ENCODE data around the gene ZDBF2.

Gene ZDBF2

GRCh38 chr2:206259376-206260187 lies 14.9 kb upstream of the ZDBF2 start:
- no peak for DNase-seq (ENCODE audit: low read depth)
- H3K4me3 ChIP-seq (ENCODE audit: low read length), result no peak overlapping the region

GRCh38 chr2:206260188-206261012 lies 14.1 kb upstream of the ZDBF2 start:
- peak; percentile 49 for DNase-seq (ENCODE audit: low read depth)

More at GRCh38 chr2:206259376-206260187, 14.9 kb upstream of the ZDBF2 start:
- no peak for TF ChIP-seq CTCF (IDR thresholded peaks at IDR 0.05; ENCODE audit: insufficient read depth, low read depth, low read length, missing control alignments)

DNA sequence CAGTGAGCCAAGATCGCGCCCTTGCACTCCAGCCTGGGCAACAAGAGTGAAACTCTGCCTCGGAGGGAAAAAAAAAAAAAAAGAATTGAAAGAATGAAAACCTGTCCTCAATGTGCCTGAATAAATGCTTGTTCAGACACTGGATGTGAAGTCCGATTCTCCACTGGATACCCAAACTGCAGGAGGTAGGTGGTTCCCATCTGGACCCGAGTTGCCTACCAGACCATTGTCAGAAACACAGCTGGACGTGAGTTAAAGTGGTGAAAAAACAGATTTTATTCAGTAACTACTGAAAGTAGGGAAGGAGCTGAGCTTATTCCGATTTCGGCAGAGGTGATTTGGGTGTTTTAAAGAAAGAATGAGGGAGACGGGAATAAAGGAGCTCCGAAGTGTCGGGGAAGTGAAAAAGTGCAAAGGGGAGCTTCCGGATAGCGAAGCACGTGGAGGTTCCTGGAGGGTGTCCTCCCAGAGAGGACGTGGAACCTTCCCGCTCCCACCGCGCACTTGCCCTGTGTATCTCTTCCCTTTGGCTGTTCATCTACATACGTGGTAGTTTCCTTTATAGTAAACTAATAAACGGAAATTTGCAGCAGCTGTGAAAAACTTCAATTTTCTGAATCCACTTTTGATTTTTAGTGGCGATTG lies 10.4 kb upstream of the ZDBF2 start:
- no peak for TF ChIP-seq CTCF (IDR thresholded peaks at IDR 0.05; ENCODE audit: insufficient read depth, low read depth, low read length, missing control alignments)
- H3K4me3 ChIP-seq (ENCODE audit: low read length), result no peak overlapping the region

More at GRCh38 chr2:206260188-206261012, 14.1 kb upstream of the ZDBF2 start:
- peak; percentile 66 for TF ChIP-seq CTCF (IDR thresholded peaks at IDR 0.05; ENCODE audit: insufficient read depth, low read depth, low read length, missing control alignments)
- H3K4me3 ChIP-seq (ENCODE audit: low read length), result no peak overlapping the region

GRCh38 chr2:206266130-206267125 lies 8.0 kb upstream of the ZDBF2 start:
- no peak for TF ChIP-seq CTCF (IDR thresholded peaks at IDR 0.05; ENCODE audit: insufficient read depth, low read depth, low read length, missing control alignments)
- H3K4me3 ChIP-seq (ENCODE audit: low read length), result no peak overlapping the region
- DNase-seq (ENCODE audit: low read depth), result no peak

More for the DNA sequence above, 10.4 kb upstream of the ZDBF2 start:
- DNase-seq (ENCODE audit: low read depth), result no peak

DNA sequence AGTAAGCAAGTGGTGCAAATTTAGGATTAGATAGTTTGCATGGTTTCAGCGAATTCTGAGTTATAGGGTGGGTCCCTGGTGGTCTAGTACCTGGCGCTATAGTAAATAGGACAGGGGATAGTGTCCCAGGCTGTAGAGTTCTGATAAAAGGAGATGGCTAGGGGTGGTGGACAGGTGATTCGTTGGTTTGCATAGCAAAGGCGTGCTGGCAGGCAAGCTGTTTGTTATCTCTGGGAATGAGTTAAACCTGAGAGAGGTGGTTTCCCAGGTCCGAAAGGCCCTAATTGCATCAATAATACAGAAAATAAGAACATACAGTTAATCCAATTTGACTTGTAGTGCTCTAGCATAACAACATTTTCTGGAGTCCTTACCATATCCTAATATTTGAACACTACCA lies 6.9 kb upstream of the ZDBF2 start:
- DNase-seq (ENCODE audit: low read depth), result no peak
- TF ChIP-seq CTCF (IDR thresholded peaks at IDR 0.05; ENCODE audit: insufficient read depth, low read depth, low read length, missing control alignments), result no peak

DNA sequence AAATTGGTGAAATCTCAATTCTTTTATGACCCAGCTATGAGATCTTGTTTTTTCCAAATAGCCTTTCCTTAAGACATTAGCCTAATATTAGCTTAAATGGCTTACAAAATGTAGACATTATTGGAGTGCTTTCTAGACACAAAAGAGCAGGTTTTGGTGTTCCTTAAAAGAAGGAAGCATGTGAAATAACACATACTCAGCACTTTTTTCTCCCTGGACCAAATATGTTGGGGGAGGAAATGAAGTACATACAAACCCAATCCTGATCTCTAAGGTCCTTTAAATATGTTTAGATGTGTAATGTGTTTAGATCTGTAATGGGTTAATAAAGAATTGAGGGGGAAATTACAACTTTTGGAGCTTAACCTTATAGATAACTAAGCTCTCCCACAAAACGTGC lies 3.4 kb upstream of the ZDBF2 start:
- no peak for DNase-seq (ENCODE audit: low read depth)
- no peak overlapping the region for H3K4me3 ChIP-seq (ENCODE audit: low read length)
- TF ChIP-seq CTCF (IDR thresholded peaks at IDR 0.05; ENCODE audit: insufficient read depth, low read depth, low read length, missing control alignments), result no peak

More for the DNA sequence above, 6.9 kb upstream of the ZDBF2 start:
- H3K4me3 ChIP-seq (ENCODE audit: low read length), result no peak overlapping the region
